ENCODE measurements around the gene ESD. TPM values are rescaled to one million over a fixed set of nuclear protein-coding genes. Genes with fewer than 3 reads are reported as not detected.
"Not testable (repeated sequence)": the region's sequence is repeated elsewhere in the genome, so short reads cannot be mapped to it uniquely, and the experiment has no call there.

ESD gene
- total RNA-seq, 2 experiments from 2014 or later = 71.7 to 73.7 TPM

- Mint-ChIP-seq H3K36me3 (peaks cover 13% of the 10 kb centered on the region), H3K4me3 (no peak overlapping the region), H3K4me1 (peaks cover 2% of the 10 kb centered on the region), H3K27ac (no peak overlapping the region), H3K9me3 (ENCODE audit: low read depth) (peaks cover 14% of the 10 kb centered on the region), H3K27me3 (peaks cover 21% of the 10 kb centered on the region)
- CTCF ChIA-PET = no interaction called here
- no peak for ATAC-seq
- DNase-seq = no peak
These were observed 15.4 kb upstream of the ESD start for GRCh38 chr13:46812301-46812797.

GRCh38 chr13:46810440-46810839, 13.5 kb upstream of the ESD start:
- peaks cover 13% of the 10 kb centered on the region for H3K36me3 Mint-ChIP-seq
- peaks cover 14% of the 10 kb centered on the region for H3K9me3 Mint-ChIP-seq (ENCODE audit: low read depth)
- peaks cover 13% of the 10 kb centered on the region for H3K27me3 Mint-ChIP-seq
- H3K27ac Mint-ChIP-seq = no peak overlapping the region
- no peak for ATAC-seq
- DNase-seq = no peak
- no peak overlapping the region for H3K4me3 Mint-ChIP-seq
- CTCF ChIA-PET = no interaction called here
- peaks cover 2% of the 10 kb centered on the region for H3K4me1 Mint-ChIP-seq

- H3K27me3 Mint-ChIP-seq = peaks cover 12% of the 10 kb centered on the region
- CTCF ChIA-PET; DNase-seq; H3K4me1 Mint-ChIP-seq; H3K36me3 Mint-ChIP-seq; H3K9me3 Mint-ChIP-seq (ENCODE audit: low read depth); H3K27ac Mint-ChIP-seq; ATAC-seq; H3K4me3 Mint-ChIP-seq: not testable (repeated sequence)
These were observed 8.0 kb upstream of the ESD start for GRCh38 chr13:46804921-46805320.

GRCh38 chr13:46804391-46804815, 7.4 kb upstream of the ESD start:
- CTCF ChIA-PET = interaction anchor here (0.7 kb wide), 1 partner anchor 252 kb away, joined by 3 read pairs; no protein-coding TSS in a partner anchor
- Mint-ChIP-seq H3K27me3 (peaks cover 12% of the 10 kb centered on the region), H3K36me3 (no peaks in the 10 kb centered on the region), H3K27ac (no peak overlapping the region), H3K4me1 (no peaks in the 10 kb centered on the region), H3K4me3 (no peak overlapping the region), H3K9me3 (ENCODE audit: low read depth) (no peaks in the 10 kb centered on the region)
- no peak for ATAC-seq
- DNase-seq = no peak

GRCh38 chr13:46803586-46803985, 6.6 kb upstream of the ESD start:
- Mint-ChIP-seq H3K36me3 (no peaks in the 10 kb centered on the region), H3K4me3 (no peak overlapping the region), H3K9me3 (ENCODE audit: low read depth) (no peaks in the 10 kb centered on the region), H3K27ac (no peak overlapping the region), H3K27me3 (peaks cover 12% of the 10 kb centered on the region), H3K4me1 (no peaks in the 10 kb centered on the region)
- DNase-seq (no peak), ATAC-seq (no peak)
- CTCF ChIA-PET = interaction anchor here (0.7 kb wide), 1 partner anchor 252 kb away, joined by 3 read pairs; no protein-coding TSS in a partner anchor

DNA sequence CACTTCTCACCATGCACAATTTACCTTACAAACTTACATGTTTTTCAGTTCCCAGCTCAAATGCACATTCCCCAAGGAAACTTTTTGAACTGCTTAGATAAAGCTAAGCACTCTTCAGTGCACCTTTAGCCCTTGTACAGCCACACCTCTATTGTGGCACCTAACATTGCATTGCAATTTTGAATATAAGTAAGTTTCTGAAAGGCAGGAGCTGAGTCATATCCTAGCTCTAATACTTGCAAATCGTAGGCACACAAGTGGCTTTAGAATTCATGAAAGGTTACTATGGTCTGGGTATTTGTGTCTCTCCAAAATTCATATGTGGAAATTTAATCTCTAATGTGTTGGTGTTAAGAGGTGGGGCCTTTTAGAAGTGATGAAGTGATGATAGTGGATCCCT, 4.9 kb upstream of the ESD start:
- CTCF ChIA-PET = interaction anchor here (1.3 kb wide), 1 partner anchor 30 kb away, joined by 4 read pairs; no protein-coding TSS in a partner anchor
- H3K9me3 Mint-ChIP-seq (ENCODE audit: low read depth) = no peaks in the 10 kb centered on the region
- H3K27me3 Mint-ChIP-seq = peaks cover 4% of the 10 kb centered on the region
- ATAC-seq (no peak), DNase-seq (no peak)
- H3K36me3 Mint-ChIP-seq = no peaks in the 10 kb centered on the region
- H3K4me1 Mint-ChIP-seq = peaks cover 9% of the 10 kb centered on the region
- H3K27ac Mint-ChIP-seq = no peak overlapping the region
- H3K4me3 Mint-ChIP-seq = no peak overlapping the region

- Mint-ChIP-seq H3K4me3 (no peak overlapping the region), H3K36me3 (peaks cover 10% of the 10 kb centered on the region), H3K27me3 (no peaks in the 10 kb centered on the region), H3K9me3 (ENCODE audit: low read depth) (no peaks in the 10 kb centered on the region), H3K27ac (no peak overlapping the region), H3K4me1 (peaks cover 27% of the 10 kb centered on the region)
- ATAC-seq (no peak), DNase-seq (no peak)
- CTCF ChIA-PET = interaction anchor here (1.4 kb wide), 1 partner anchor 248 kb away, joined by 3 read pairs; no protein-coding TSS in a partner anchor
These were observed 2.2 kb upstream of the ESD start for GRCh38 chr13:46799139-46799538.

DNA sequence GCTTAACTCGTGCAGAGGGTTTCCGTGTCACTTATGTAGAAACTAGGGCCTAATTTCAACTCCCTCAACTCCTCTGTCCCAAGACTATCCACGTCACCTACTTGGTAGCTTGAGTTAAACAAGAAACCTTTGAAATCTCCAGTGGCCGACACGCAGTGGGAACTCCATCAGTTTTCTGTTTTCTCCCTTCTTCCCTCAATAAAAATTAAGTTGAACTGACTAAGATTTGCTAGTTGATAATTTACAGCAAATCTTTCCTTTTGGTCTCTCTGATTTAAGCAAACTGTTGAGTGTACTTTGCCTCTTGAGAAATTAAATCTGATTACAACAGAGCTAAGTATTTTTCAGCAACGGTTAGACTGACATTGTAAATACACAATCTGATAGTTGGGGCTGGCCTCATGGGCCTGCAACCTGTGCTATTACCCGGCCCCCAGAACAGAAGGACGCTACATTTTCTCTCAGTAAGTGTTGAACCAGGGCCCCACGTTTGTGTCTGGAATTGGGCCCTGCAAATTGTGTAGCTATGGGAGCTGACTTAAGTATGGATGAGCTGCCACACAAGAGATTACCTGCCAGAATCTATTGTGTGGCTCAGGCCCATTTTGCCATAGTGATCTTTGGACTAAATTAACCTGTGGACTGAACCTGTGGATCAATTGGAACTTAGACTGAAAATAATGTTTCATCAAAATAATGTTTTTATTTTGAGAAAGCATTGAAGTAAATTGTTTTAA, 708 bp upstream of the ESD start:
- Mint-ChIP-seq H3K4me1 (peaks cover 32% of the 10 kb centered on the region), H3K9me3 (ENCODE audit: low read depth) (no peaks in the 10 kb centered on the region), H3K4me3 (peak overlapping the region; percentile 92), H3K27me3 (no peaks in the 10 kb centered on the region), H3K36me3 (peaks cover 12% of the 10 kb centered on the region), H3K27ac (peak overlapping the region; percentile 97)
- CTCF ChIA-PET = interaction anchor here (1.2 kb wide), 1 partner anchor 246 kb away, joined by 5 read pairs; no protein-coding TSS in a partner anchor
- ATAC-seq = no peak
- DNase-seq = no peak

DNA sequence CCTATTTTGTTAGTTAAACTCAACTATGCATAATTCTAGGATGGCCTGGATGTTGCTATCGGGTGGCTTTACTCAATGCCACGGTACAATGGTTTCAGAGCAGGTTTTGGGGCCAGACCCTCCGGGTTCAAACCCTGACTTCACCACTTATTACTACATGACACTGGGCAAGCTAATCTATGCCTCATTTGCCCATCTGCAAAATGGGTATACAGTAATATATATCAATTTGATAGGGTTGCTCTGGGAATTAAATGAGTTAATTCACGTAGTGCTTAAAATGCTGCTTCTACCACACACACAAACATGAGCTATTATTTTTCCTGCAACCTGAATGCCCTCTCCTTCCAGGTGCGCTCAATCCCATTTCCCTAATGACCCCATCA, 839 bp downstream of the ESD start:
- Mint-ChIP-seq H3K4me3 (peak overlapping the region; percentile 92), H3K4me1 (peaks cover 32% of the 10 kb centered on the region), H3K27me3 (no peaks in the 10 kb centered on the region), H3K9me3 (ENCODE audit: low read depth) (no peaks in the 10 kb centered on the region), H3K36me3 (peaks cover 12% of the 10 kb centered on the region), H3K27ac (peak overlapping the region; percentile 97)
- CTCF ChIA-PET = interaction anchor here (1.0 to 1.1 kb wide), 2 partner anchors 11 to 244 kb away, joined by 4 read pairs; no protein-coding TSS in a partner anchor
- ATAC-seq = no peak
- DNase-seq = no peak

DNA sequence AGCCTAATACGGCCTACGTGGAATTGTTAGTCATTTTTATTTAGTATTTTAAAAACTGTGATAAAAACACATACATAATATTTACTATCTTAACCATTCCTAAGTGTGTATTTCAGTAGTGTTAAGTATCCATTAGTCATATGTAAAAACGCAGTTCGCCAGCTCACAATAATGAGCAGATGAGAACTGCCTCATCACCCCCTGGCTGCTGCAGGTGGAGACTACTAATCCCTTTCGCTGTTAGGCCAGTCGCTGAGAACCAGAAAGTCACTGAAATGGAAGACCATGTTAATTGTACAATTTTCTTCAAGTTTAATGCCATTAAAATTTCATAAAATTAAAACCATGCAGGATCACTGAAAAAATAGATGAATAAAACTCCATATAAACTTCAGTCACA, 1.6 kb downstream of the ESD start:
- CTCF ChIA-PET = interaction anchor here (1.4 kb wide), 1 partner anchor 15 kb away, joined by 3 read pairs; no protein-coding TSS in a partner anchor
- no peak for ATAC-seq
- DNase-seq = no peak
- H3K36me3 Mint-ChIP-seq = peaks cover 20% of the 10 kb centered on the region
- H3K27me3 Mint-ChIP-seq = no peaks in the 10 kb centered on the region
- no peak overlapping the region for H3K4me3 Mint-ChIP-seq
- H3K9me3 Mint-ChIP-seq (ENCODE audit: low read depth) = no peaks in the 10 kb centered on the region
- peaks cover 35% of the 10 kb centered on the region for H3K4me1 Mint-ChIP-seq
- H3K27ac Mint-ChIP-seq = no peak overlapping the region

GRCh38 chr13:46783504-46783903, 13.5 kb downstream of the ESD start:
- H3K27me3 Mint-ChIP-seq = no peaks in the 10 kb centered on the region
- no peak overlapping the region for H3K4me3 Mint-ChIP-seq
- H3K9me3 Mint-ChIP-seq (ENCODE audit: low read depth) = no peaks in the 10 kb centered on the region
- H3K4me1 Mint-ChIP-seq = peaks cover 3% of the 10 kb centered on the region
- no peak for ATAC-seq
- H3K27ac Mint-ChIP-seq = no peak overlapping the region
- peaks cover 41% of the 10 kb centered on the region for H3K36me3 Mint-ChIP-seq
- CTCF ChIA-PET = no interaction called here
- DNase-seq = no peak

- Mint-ChIP-seq H3K4me3 (no peak overlapping the region), H3K36me3 (peaks cover 44% of the 10 kb centered on the region), H3K9me3 (ENCODE audit: low read depth) (no peaks in the 10 kb centered on the region), H3K4me1 (no peaks in the 10 kb centered on the region), H3K27ac (no peak overlapping the region), H3K27me3 (no peaks in the 10 kb centered on the region)
- DNase-seq = no peak
- no peak for ATAC-seq
- CTCF ChIA-PET = no interaction called here
These were observed 14.3 kb downstream of the ESD start for GRCh38 chr13:46782691-46783090.

DNA sequence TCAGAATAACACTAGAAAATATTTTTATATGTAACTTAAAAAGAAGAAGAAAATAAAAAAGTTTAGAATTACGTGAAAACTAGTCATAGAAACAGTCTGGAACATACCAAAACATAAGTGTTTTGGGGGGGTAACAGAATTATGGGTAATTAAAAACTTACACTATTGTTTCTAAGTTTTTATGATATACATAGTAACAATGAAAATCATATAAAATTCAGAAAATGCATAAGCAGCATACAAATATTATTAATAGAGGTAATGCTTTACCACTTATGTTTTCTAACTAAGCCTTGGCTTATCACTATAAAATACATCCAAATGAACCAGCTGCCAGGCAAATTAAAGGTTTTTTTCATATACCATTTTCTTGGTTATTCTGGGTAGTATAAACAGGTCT, 14.9 kb downstream of the ESD start:
- CTCF ChIA-PET = no interaction called here
- Mint-ChIP-seq H3K36me3 (peaks cover 45% of the 10 kb centered on the region), H3K27ac (no peak overlapping the region), H3K27me3 (no peaks in the 10 kb centered on the region), H3K4me3 (no peak overlapping the region), H3K4me1 (no peaks in the 10 kb centered on the region), H3K9me3 (ENCODE audit: low read depth) (no peaks in the 10 kb centered on the region)
- ATAC-seq = no peak
- DNase-seq = no peak

GRCh38 chr13:46778890-46779289, 18.1 kb downstream of the ESD start:
- H3K27ac Mint-ChIP-seq = no peak overlapping the region
- DNase-seq (no peak), ATAC-seq (no peak)
- H3K4me3 Mint-ChIP-seq = no peak overlapping the region
- no peaks in the 10 kb centered on the region for H3K4me1 Mint-ChIP-seq
- no peaks in the 10 kb centered on the region for H3K27me3 Mint-ChIP-seq
- CTCF ChIA-PET = interaction anchor here (1.7 kb wide), 1 partner anchor 11 kb away, joined by 4 read pairs; no protein-coding TSS in a partner anchor
- no peaks in the 10 kb centered on the region for H3K9me3 Mint-ChIP-seq (ENCODE audit: low read depth)
- peaks cover 51% of the 10 kb centered on the region for H3K36me3 Mint-ChIP-seq

Data from activated CD8-positive, alpha-beta memory T cell treated with anti-CD3 and anti-CD28 coated beads, Interleukin-2, amount 10 ng/mL, durations not matched to agents 7 days and 5 days (primary cell).